Breast epithelium (tissue), 4 donors: ENCODE results near the gene DMWD. TPM values are rescaled to one million over a fixed set of nuclear protein-coding genes. Genes with fewer than 3 reads are reported as not detected.

Experiments
- DNase-seq, 2 donors: peaks; one replicate each; pipeline ENCODE4 v3.0.0-alpha.2; 2019; ENCODE audit warnings: low spot score in 2 of 2
- H3K27ac ChIP-seq, 2 donors: fragments of 200-600 bp; sonication (generic) in 1 of 2; one replicate each; pipeline ENCODE4 v1.5.1; 2016 to 2019; ENCODE audit warnings: mild to moderate bottlenecking in 1 of 2
- H3K27me3 ChIP-seq, 2 donors: fragments of 200-600 bp; sonication (generic) in 1 of 2; one replicate each; pipeline versions ENCODE4 v1.5.1 to v1.6.0; 2017 to 2019; ENCODE audit warnings: control low read depth in 1 of 2, mild to moderate bottlenecking in 1 of 2
- H3K36me3 ChIP-seq: fragments of 200-600 bp; one replicate; pipeline ENCODE4 v1.5.1; 2019
- H3K4me1 ChIP-seq, 2 donors: fragments of 200-600 bp; sonication (generic); one replicate each; pipeline ENCODE4 v1.5.1; 2016 to 2019; ENCODE audit warnings: control low read depth in 1 of 2
- H3K4me3 ChIP-seq, 3 donors: fragments of 200-600 bp; sonication (generic); 1 replicate in 2 of 3; 2 replicates in 1 of 3; pipeline ENCODE4 v1.5.1; 2016 to 2019; ENCODE audit warnings: mild to moderate bottlenecking in 3 of 3, moderate library complexity in 2 of 3
- H3K9me3 ChIP-seq, 2 donors: fragments of 200-600 bp; sonication (generic) in 1 of 2; one replicate each; pipeline ENCODE4 v1.5.1; 2016 to 2019; ENCODE audit warnings: control low read depth in 1 of 2
- CTCF ChIP-seq, 3 donors: fragments of 450-650 bp; IDR thresholded peaks; one replicate each; pipeline ENCODE4 v1.5.1; 2016 to 2017; ENCODE audit warnings: antibody characterized with exemption in 3 of 3, mild to moderate bottlenecking in 3 of 3, moderate library complexity in 3 of 3
- POLR2A ChIP-seq: fragments of 450-650 bp; IDR thresholded peaks from one replicate; pipeline ENCODE4 v1.6.1; 2016; ENCODE audit warnings: antibody characterized with exemption, mild to moderate bottlenecking, moderate library complexity
- POLR2AphosphoS5 ChIP-seq, 3 donors: sonication (generic); formaldehyde crosslinking; IDR thresholded peaks; one replicate each; pipeline ENCODE4 v1.6.1; 2017; ENCODE audit warnings: antibody characterized with exemption in 3 of 3
- intact Hi-C: fragments of 100-400 bp; cut with DNase I; formaldehyde crosslinking; loops from one replicate; pipeline ENCODE4 v1.15.1; 2023; ENCODE audit warnings: low total_unique reads
- total RNA-seq, 3 donors: library from RNA; depleted of rRNA; stranded (reverse); fragments of >200 nt; gene quantifications; one replicate each; pipeline ENCODE4 v1.1.0, GENCODE V29; 2016

The DMWD gene
- 10 to 100 TPM; 24.2 to 31.1 (median 29.3) TPM for total RNA-seq

- Histone ChIP-seq H3K4me1 (peaks cover 0 to 9% of the 10 kb centered on the region in 2 donors), H3K27ac (peak within 1 kb of the TSS; percentile 71 to 92), H3K9me3 (no peaks in the 10 kb centered on the region), H3K4me3 (peak within 1 kb of the TSS; percentile 59 to 86 (median 74)), H3K36me3 (no peaks in the 10 kb centered on the region), H3K27me3 (no peaks in the 10 kb centered on the region)
- intact Hi-C loops = no loop called here
- TF ChIP-seq POLR2A = no peak
- TF ChIP-seq CTCF (IDR thresholded peaks at IDR 0.05) = no peak
- TF ChIP-seq POLR2AphosphoS5 (IDR thresholded peaks at IDR 0.05) = peak in 1 of 3 donors; percentile 69
- DNase-seq = peak; percentile 99 to 100
Observed at GRCh38 chr19:45792470-45793177, at the start of gene DMWD. DMWD (minus strand) TSS chr19:45792845; CDS start chr19:45792756, 89 bp downstream.

- no peaks in the 10 kb centered on the region for H3K9me3 ChIP-seq
- TF ChIP-seq POLR2AphosphoS5 (IDR thresholded peaks at IDR 0.05) (no peak), CTCF (IDR thresholded peaks at IDR 0.05) (no peak), POLR2A (no peak)
- no peak for DNase-seq
- no peaks in the 10 kb centered on the region for H3K27me3 ChIP-seq
- H3K4me1 ChIP-seq = no peaks in the 10 kb centered on the region
- peaks cover 10% of the 10 kb centered on the region for H3K36me3 ChIP-seq
- intact Hi-C loops = no loop called here
- H3K4me3 ChIP-seq = no peak overlapping the region
- H3K27ac ChIP-seq = no peak overlapping the region
Observed at GRCh38 chr19:45842198-45842597, 49.6 kb upstream of the DMWD start.

- Histone ChIP-seq H3K9me3 (no peaks in the 10 kb centered on the region), H3K4me3 (no peak overlapping the region), H3K27ac (no peak overlapping the region), H3K4me1 (no peaks in the 10 kb centered on the region), H3K27me3 (no peaks in the 10 kb centered on the region), H3K36me3 (peaks cover 11% of the 10 kb centered on the region)
- intact Hi-C loops = no loop called here
- no peak for TF ChIP-seq CTCF (IDR thresholded peaks at IDR 0.05)
- TF ChIP-seq POLR2A = no peak
- no peak for TF ChIP-seq POLR2AphosphoS5 (IDR thresholded peaks at IDR 0.05)
- DNase-seq = no peak
Observed at GRCh38 chr19:45834970-45835369, 42.3 kb upstream of the DMWD start.

- no peak for DNase-seq
- Histone ChIP-seq H3K27me3 (no peaks in the 10 kb centered on the region), H3K9me3 (no peaks in the 10 kb centered on the region), H3K27ac (no peak overlapping the region), H3K4me3 (no peak overlapping the region), H3K4me1 (peaks cover 0 to 7% of the 10 kb centered on the region in 2 donors), H3K36me3 (peaks cover 11% of the 10 kb centered on the region)
- intact Hi-C loops = no loop called here
- TF ChIP-seq POLR2A (no peak), CTCF (IDR thresholded peaks at IDR 0.05) (no peak), POLR2AphosphoS5 (IDR thresholded peaks at IDR 0.05) (no peak)
Observed at GRCh38 chr19:45828945-45829344, 36.3 kb upstream of the DMWD start.

- H3K27me3 ChIP-seq = no peaks in the 10 kb centered on the region
- peaks cover 0 to 7% of the 10 kb centered on the region in 2 donors for H3K4me1 ChIP-seq
- H3K27ac ChIP-seq = no peak overlapping the region
- no peak overlapping the region for H3K4me3 ChIP-seq
- no peaks in the 10 kb centered on the region for H3K9me3 ChIP-seq
- TF ChIP-seq CTCF (IDR thresholded peaks at IDR 0.05) (no peak), POLR2A (no peak), POLR2AphosphoS5 (IDR thresholded peaks at IDR 0.05) (no peak)
- peaks cover 11% of the 10 kb centered on the region for H3K36me3 ChIP-seq
- no peak for DNase-seq
- intact Hi-C loops = no loop called here
Observed at GRCh38 chr19:45828523-45828922, 35.9 kb upstream of the DMWD start.
